Lower leg skin (tissue), 4 donors: ENCODE measurements around the gene RBM14. TPM values are rescaled to one million over a fixed set of nuclear protein-coding genes. Genes with fewer than 3 reads are reported as not detected.

Source experiments
- DNase-seq, 2 donors: peaks; one replicate each; pipeline ENCODE4 v3.0.0-alpha.2; 2019; ENCODE audit warnings: low spot score in 2 of 2
- H3K4me3 ChIP-seq: fragments of 200-600 bp; sonication (generic); 2 replicates; pipeline ENCODE4 v1.5.1; 2017; ENCODE audit warnings: mild to moderate bottlenecking, low read depth; ENCODE audit not compliant: poor library complexity, severe bottlenecking
- POLR2A ChIP-seq, 2 donors: fragments of 450-650 bp; IDR thresholded peaks; one replicate each; pipeline ENCODE4 v1.6.1; 2016 to 2017; ENCODE audit warnings: antibody characterized with exemption in 2 of 2, mild to moderate bottlenecking in 1 of 2, moderate library complexity in 1 of 2
- WGBS, 2 donors: methylation state at CpG; one replicate each; pipeline ENCODE4 v1.1.5; 2018; 5-methylcytosine and 5-hydroxymethylcytosine counted together
- intact Hi-C: fragments of 100-400 bp; cut with DNase I; formaldehyde crosslinking; loops from one replicate; pipeline ENCODE4 v1.15.0; 2023; ENCODE audit warnings: low total_unique reads
- total RNA-seq, 4 donors: library from RNA; depleted of rRNA; stranded (reverse); fragments of >200 nt; gene quantifications; one replicate each; pipeline ENCODE4 v1.1.0, GENCODE V29; 2016
- TF ChIP-seq, protein P1 (sequence below), 3 donors: fragments of 450-650 bp; IDR thresholded peaks; one replicate each; pipeline ENCODE4 v1.5.1; 2016; ENCODE audit warnings: antibody characterized with exemption in 3 of 3, mild to moderate bottlenecking in 3 of 3, moderate library complexity in 2 of 3

Gene RBM14
- total RNA-seq, 4 donors from 2014 or later: 35.8 to 47.4 (median 44.6) TPM

DNA sequence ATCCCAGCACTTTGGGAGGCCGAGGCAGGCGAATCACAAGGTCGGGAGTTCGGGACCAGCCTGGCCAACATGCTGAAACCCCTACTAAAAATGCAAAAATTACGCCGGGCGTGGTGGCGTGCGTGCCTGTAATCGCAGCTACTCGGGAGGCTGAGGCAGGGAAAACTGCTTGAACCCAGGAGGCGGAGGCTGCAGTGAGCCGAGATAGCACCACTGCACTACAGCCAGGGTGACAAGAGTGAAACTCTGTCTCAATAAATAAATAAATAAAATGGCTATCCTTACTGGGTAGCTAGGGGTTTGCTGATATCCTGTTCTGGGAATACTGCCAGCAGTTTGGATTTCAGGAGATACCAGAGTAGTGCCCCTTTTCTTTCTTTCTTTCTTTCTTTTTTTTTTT is 2.4 kb upstream of the RBM14 start:
- intact Hi-C loops: no loop called here

DNA sequence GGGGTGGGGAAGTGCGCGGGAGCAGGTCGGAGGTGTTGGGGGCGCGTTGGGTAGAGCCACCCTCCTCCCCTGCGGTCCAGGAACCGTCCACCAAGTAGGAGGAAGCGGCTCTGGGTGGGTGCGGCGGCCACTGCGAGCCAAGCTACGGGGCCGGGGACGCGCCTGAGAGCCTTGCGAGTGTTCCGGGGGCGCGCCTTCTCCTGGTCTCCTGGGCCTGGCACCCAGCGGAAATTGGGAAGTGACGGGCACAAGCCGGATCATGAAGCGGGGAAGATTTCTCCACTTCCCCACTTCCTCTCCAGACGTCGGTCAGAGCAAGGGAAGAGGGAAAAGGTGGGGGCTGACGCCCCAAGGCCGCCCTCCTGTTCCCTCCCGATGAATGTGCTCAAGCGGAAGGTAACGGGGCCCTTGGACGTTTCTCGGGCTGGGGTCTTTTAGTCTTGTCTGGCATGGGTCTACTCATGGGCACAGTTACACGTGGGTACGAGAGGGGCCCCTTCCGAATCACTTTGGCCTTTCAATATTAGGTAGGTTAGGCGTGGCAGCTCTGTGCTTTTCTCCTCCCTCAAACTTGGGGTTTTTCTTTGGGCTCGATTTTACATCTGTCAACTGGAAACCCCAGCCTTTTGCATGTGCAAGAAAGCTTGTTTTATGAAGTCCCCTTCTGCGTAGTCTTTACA is 865 bp downstream of the RBM14 start:
- DNase-seq: peak; percentile 71 to 96
- intact Hi-C loops: no loop called here
- H3K4me3 ChIP-seq: peak overlapping the region; percentile 82
- no peak for TF ChIP-seq POLR2A (IDR thresholded peaks at IDR 0.05)
- TF ChIP-seq, protein P1, sequence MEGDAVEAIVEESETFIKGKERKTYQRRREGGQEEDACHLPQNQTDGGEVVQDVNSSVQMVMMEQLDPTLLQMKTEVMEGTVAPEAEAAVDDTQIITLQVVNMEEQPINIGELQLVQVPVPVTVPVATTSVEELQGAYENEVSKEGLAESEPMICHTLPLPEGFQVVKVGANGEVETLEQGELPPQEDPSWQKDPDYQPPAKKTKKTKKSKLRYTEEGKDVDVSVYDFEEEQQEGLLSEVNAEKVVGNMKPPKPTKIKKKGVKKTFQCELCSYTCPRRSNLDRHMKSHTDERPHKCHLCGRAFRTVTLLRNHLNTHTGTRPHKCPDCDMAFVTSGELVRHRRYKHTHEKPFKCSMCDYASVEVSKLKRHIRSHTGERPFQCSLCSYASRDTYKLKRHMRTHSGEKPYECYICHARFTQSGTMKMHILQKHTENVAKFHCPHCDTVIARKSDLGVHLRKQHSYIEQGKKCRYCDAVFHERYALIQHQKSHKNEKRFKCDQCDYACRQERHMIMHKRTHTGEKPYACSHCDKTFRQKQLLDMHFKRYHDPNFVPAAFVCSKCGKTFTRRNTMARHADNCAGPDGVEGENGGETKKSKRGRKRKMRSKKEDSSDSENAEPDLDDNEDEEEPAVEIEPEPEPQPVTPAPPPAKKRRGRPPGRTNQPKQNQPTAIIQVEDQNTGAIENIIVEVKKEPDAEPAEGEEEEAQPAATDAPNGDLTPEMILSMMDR (IDR thresholded peaks at IDR 0.05): no peak
- WGBS, 2 donors: 0 to 1% methylated on average over 37 to 38 of the region's 38 CpGs

More for the DNA sequence above, 2.4 kb upstream of the RBM14 start:
- TF ChIP-seq POLR2A (IDR thresholded peaks at IDR 0.05): no peak
- TF ChIP-seq, protein P1 (IDR thresholded peaks at IDR 0.05): no peak
- 91 to 92% methylated on average over 13 of the region's 13 CpGs for WGBS, 2 donors
- H3K4me3 ChIP-seq: no peak overlapping the region
- no peak for DNase-seq

DNA sequence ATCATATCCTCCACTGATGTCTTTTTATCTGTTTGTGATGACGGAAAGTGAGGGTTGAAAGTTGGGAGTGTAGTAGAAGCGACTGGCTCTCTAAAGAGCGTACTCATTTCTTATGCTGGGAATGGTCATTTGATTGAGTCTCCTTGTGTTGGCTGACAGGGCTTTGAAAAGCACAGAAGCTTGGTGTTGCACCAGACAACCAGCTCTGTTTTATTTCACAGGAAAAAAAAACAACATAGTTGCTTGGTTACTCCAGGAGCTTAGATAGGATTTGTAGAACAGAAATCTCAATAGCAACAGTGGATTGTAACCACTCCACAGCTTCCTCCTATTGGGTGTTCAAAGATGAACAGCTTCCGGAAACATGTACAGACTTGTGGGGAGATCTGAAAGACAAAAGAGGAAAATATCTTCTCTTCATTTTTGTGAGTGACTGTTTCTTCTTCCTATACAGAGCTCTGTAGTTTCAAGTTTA is 2.7 kb downstream of the RBM14 start:
- WGBS, 2 donors: 23 to 39% methylated on average over 4 of the region's 4 CpGs
- DNase-seq: no peak
- H3K4me3 ChIP-seq: no peak overlapping the region
- intact Hi-C loops: no loop called here
- TF ChIP-seq, protein P1 (IDR thresholded peaks at IDR 0.05): no peak
- no peak for TF ChIP-seq POLR2A (IDR thresholded peaks at IDR 0.05)

DNA sequence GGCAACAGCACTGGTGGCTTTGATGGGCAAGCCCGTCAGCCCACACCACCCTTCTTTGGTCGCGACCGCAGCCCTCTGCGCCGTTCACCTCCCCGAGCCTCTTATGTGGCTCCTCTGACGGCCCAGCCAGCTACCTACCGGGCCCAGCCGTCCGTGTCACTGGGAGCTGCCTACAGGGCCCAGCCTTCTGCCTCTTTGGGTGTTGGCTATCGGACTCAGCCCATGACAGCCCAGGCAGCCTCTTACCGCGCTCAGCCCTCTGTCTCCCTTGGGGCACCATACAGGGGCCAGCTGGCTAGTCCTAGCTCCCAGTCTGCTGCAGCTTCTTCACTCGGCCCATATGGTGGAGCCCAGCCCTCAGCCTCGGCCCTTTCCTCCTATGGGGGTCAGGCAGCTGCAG is 8.0 kb downstream of the RBM14 start:
- no peak for TF ChIP-seq POLR2A (IDR thresholded peaks at IDR 0.05)
- TF ChIP-seq, protein P1 (IDR thresholded peaks at IDR 0.05): no peak
- H3K4me3 ChIP-seq: no peak overlapping the region
- peak in 1 of 2 donors; percentile 71 for DNase-seq
- WGBS, 2 donors: 84 to 88% methylated on average over 16 of the region's 16 CpGs
- intact Hi-C loops: no loop called here

DNA sequence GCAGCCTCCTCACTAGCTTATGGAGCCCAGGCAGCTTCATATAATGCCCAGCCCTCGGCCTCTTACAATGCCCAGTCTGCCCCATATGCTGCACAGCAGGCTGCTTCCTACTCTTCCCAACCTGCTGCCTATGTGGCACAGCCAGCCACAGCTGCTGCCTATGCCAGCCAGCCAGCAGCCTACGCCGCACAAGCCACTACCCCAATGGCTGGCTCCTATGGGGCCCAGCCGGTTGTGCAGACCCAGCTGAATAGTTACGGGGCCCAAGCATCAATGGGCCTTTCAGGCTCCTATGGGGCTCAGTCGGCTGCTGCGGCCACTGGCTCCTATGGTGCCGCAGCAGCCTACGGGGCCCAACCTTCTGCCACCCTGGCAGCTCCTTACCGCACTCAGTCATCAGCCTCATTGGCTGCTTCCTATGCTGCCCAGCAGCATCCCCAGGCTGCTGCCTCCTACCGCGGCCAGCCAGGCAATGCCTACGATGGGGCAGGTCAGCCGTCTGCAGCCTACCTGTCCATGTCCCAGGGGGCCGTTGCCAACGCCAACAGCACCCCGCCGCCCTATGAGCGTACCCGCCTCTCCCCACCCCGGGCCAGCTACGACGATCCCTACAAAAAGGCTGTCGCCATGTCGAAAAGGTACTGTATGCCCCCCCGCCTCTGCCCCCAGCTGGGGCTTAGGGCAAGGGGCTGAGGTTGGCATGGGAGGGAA is 8.8 kb downstream of the RBM14 start:
- DNase-seq: peak in 1 of 2 donors; percentile 75
- intact Hi-C loops: no loop called here
- TF ChIP-seq, protein P1 (IDR thresholded peaks at IDR 0.05): no peak
- no peak for TF ChIP-seq POLR2A (IDR thresholded peaks at IDR 0.05)
- WGBS, 2 donors: 95 to 97% methylated on average over 26 of the region's 26 CpGs
- no peak overlapping the region for H3K4me3 ChIP-seq
